GM13976 (cell line): ENCODE measurements around the gene LAMP5.

ENCODE experiments used
- DNase-seq: peaks from one replicate; pipeline ENCODE4 v3.0.0; 2012; ENCODE audit warnings: low spot score
- CTCF ChIP-seq: IDR thresholded peaks from 2 replicates; pipeline ENCODE4 v1.5.1; 2012; ENCODE audit warnings: borderline replicate concordance, mild to moderate bottlenecking; ENCODE audit not compliant: insufficient read depth; ENCODE audit errors: extremely low read depth, missing control alignments, control extremely low read depth
- in situ Hi-C: fragments of 300-500 bp; cut with MboI; formaldehyde crosslinking; loops from one replicate; pipeline ENCODE4 v1.12.0; 2022; ENCODE audit warnings: low sequenced_read_pairs, mixed read lengths, inconsistent platforms; ENCODE audit not compliant: unreplicated experiment

Gene LAMP5

DNA sequence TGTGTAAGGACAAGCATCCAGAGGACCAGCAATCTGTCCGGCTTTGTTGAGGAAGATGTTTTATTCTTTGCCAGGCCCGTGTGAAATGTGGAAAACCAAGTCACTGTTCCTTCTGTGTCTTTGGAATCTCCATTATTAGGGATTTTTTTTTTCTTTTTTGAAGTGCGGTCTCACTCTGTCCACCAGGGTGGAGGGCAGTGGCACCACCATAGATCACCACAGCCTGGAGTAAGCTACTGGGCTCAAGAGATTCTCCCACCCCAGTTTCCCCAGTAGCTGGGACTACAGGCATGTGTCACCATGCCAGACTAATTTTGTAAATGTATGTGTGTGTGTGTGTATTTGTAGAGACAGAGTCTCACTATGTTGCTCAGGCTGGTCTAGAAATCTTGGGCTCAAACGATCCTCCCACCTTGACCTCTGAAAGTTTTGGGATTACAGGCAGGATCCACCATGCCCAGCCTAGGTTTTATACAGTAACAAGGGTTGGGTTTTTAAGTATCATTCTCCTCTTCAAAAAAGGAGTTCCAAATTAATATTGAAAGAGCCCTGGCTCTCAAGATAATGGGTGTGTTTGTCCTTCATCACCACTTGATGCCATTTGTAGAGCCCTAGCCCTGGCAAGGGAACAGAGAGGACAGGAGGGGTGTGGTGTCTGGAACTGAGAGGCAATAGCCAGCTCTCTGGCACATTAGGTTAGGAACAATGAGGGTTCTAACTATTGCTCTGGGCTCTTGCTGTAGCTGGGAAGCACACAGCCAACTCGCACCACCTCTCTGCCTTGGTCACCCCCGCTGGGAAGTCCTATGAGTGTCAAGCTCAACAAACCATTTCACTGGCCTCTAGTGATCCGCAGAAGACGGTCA is 3.1 kb downstream of the LAMP5 start:
- no peak for DNase-seq
- in situ Hi-C loops: no loop called here
- TF ChIP-seq CTCF: no peak

DNA sequence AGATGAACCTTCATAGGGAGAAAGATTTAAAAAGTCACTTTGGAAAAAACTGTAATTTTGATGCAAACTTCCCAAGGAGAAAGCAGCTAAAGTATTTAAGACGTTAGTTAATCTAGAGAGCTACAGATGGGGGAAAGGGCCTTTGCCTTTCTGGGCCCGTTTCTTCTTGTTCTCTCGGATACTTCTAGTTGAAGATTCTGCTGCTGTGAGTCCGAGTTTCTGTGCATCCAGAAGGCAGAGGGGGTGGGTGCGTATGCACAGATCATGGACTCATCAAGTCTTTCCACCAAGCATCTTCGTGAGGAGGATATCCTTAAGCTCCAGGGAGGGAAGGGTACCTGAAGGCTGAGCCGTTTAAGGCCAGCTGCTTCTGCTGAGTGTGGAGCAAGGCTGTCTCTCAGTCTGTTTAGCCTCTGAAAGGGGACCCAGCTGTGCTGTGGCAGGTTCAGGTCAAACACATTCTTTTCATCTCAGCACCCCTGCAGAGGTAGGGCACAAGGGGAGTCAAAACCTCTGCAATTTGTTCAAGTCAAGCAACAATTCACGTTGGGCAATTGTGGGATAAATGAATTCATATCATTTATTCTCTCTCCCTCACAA is 4.3 kb downstream of the LAMP5 start:
- no peak for DNase-seq

GRCh38 chr20:9520086-9520485 is 5.7 kb downstream of the LAMP5 start:
- DNase-seq: no peak
- TF ChIP-seq CTCF: no peak
- in situ Hi-C loops: no loop called here

More for the DNA sequence above, 4.3 kb downstream of the LAMP5 start:
- no peak for TF ChIP-seq CTCF
- in situ Hi-C loops: no loop called here

DNA sequence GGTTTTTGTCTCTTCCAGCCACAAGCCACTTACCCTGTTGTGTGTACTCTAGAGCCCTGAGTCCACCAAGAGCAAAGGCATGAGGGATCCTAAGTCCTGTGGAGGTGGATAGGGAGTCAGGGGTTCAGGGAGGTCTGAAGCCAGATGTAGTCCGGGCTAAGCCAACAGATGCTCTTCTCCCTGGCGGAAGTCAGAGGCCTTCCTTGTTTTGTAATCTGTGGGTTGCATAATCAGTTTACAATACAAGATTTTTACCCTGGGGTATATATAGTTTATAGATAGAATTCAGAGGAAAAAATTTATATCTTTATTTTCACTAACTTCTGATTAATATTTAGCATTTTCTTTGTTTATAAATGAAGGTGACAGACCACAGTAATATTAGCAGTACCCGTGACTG is 9.2 kb downstream of the LAMP5 start:
- no peak for TF ChIP-seq CTCF
- in situ Hi-C loops: no loop called here
- DNase-seq: no peak

- in situ Hi-C loops: no loop called here
- DNase-seq: no peak
- no peak for TF ChIP-seq CTCF
These were observed 17.2 kb downstream of the LAMP5 start for GRCh38 chr20:9531581-9531980.

GRCh38 chr20:9532069-9532838 is 17.9 kb downstream of the LAMP5 start:
- no peak for DNase-seq
- in situ Hi-C loops: no loop called here
- no peak for TF ChIP-seq CTCF
